ENCODE data around the gene ANKRD29.

The ANKRD29 gene

DNA sequence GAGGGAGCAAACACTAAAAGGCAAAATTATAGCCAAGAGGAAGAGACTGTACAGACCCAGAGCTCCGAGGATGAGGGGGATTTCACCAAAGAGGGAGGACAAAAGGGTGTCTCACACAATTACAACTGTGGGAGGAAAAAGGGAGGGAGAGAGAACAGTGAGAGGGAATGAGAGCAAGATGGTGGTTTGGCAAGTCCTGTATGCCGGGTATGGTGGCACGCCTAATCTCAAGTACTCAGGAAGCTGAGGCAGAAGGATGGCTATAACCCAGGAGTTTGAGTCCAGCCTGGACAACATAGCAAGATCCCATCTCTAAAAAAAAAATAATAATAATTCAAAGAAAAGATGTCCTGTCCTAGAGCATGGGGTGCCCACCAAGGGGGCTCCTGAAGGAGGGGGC, 110.7 kb downstream of the ANKRD29 start:
- ATAC-seq, result no peak

DNA sequence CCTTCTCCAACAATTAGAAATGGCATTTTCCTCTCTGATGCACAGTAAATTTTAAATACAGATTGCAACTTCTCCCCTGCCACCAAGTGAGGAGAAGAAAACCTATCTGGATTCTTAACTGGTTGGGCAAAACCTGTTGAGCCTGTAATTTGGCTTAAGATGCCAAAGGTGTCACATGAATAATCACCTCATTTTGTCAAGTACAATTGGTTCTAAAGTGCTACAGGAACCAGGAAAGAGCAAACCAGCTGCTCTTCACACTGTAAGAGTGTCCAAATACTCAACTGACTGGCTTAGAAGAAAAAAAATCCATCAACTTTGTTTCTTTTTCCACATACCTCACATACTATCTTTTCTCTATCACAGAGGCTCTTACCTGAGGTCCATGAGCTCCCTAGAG, 111.8 kb downstream of the ANKRD29 start:
- no peak for ATAC-seq
